Measurements from ENCODE around the gene YIPF1.

The YIPF1 gene

DNA sequence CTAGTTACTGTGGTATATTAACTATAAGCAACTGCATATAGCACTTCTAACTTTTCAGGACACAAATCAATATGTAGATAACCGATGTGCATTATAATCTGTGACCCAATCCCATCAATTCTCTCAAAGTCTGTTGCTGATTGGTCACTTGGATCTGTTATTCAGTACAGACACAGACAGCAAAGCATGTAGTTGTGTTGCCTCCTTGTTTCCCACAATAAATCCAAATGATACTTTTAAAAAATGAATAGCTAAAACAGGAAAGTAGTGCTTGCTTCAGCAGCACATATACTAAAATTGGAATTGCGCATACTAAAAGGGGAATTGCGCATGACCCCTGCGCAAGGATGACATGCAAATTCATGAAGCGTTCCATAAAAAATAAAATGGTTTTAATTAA lies 79.6 kb downstream of the YIPF1 start:
- no peak overlapping the region for H3K9ac ChIP-seq (ENCODE audit: low read depth, low read length)
- peaks cover 9% of the 10 kb centered on the region for H3K36me3 ChIP-seq (ENCODE audit: insufficient read depth, low read length)
- H3K9me3 ChIP-seq (ENCODE audit: control insufficient read depth, insufficient read depth, low read length), result no peaks in the 10 kb centered on the region
- 0 out of 2 replicates have a peak, but pooled peaks cover 8% of the 10 kb centered on the region for H3K4me1 ChIP-seq (ENCODE audit: insufficient read depth, low read length)

DNA sequence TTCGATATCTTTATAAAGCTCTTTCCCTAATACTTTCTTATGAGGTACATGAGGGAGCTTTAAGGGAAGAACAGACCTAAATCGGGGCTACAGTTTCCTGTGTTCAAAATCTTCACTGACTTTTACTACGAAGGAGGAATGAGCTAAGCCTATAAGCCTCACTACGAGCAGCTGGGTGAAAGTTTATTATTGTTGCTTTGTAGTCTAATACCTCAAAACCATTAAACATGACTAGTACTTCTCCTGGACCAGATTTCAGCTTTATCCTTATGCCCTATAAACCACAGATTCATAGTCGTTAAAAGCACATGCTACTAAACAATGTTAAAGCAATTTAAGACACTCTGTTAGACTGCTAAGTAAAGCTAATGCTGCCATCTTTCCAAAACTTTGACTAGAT lies 81.7 kb downstream of the YIPF1 start:
- Histone ChIP-seq H3K9ac (ENCODE audit: low read depth, low read length) (no peak overlapping the region), H3K4me1 (ENCODE audit: insufficient read depth, low read length) (0 out of 2 replicates have a peak, but pooled peaks cover 8% of the 10 kb centered on the region), H3K9me3 (ENCODE audit: control insufficient read depth, insufficient read depth, low read length) (no peaks in the 10 kb centered on the region), H3K36me3 (ENCODE audit: insufficient read depth, low read length) (peaks cover 11% of the 10 kb centered on the region)

DNA sequence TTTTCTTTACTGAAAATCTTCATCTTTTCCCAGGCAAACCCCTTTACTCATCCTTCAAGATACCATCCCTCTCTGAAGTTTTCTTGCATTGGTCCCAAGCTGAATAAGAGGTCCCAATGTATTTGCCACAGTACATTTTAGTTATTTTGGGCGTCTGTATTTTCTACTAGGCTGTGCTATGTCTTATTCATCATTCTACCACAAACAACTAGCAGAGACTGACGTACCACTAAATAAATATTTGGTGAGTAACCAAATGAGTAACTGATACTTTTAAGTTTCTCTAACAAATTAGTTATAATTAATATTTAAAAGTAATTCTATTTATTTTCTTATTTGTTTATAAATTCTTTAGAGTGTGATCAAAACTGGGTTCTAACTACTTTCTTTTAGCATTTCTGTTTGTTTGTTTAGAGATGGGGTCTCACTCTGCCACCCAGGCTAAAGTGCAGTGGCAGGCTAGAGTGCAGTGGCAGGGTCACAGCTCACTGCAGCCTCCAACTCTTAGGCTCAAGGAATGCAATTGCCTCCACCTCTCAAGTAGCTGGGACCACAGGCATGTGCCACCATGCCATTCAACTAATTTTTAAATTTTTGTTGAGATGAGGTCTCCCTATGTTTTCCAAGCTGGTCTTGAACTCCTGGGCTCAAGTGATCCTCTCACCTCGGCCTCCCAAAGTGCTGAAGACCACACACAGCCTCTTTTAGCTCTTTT lies 84.6 kb downstream of the YIPF1 start:
- Histone ChIP-seq H3K9ac (ENCODE audit: low read depth, low read length) (no peak overlapping the region), H3K36me3 (ENCODE audit: insufficient read depth, low read length) (peaks cover 11% of the 10 kb centered on the region; the same call in 1 of the 2 replicates), H3K4me1 (ENCODE audit: insufficient read depth, low read length) (no peaks in the 10 kb centered on the region), H3K9me3 (ENCODE audit: control insufficient read depth, insufficient read depth, low read length) (no peaks in the 10 kb centered on the region)

DNA sequence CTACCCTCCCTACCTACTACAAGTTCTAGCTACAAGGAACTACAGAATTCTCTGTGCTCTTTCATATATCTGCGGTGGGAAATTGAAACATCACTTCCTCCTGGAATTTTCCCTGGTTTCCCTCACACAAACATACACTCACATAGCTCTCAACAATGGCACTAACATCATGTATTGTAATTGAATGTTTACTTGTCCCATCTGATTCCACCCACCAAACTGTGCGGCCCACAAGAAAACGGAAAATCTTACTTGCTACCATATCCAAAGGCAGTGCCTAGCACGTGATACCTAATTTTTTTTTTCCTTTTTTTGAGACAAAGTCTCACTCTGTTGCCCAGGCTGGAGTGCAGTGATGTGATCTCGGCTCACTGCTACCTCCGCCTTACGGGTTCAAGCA lies 85.4 kb downstream of the YIPF1 start:
- Histone ChIP-seq H3K9ac (ENCODE audit: low read depth, low read length) (no peak overlapping the region), H3K4me1 (ENCODE audit: insufficient read depth, low read length) (no peaks in the 10 kb centered on the region), H3K36me3 (ENCODE audit: insufficient read depth, low read length) (peaks cover 15% of the 10 kb centered on the region; the same call in 1 of the 2 replicates), H3K9me3 (ENCODE audit: control insufficient read depth, insufficient read depth, low read length) (no peaks in the 10 kb centered on the region)
